ENCODE measurements around the gene CNGA1.

- no peak for TF ChIP-seq POLR2AphosphoS5 (IDR thresholded peaks at IDR 0.05)
- no peak for TF ChIP-seq CTCF (IDR thresholded peaks at IDR 0.05 in 8 of 11, conservative IDR thresholded peaks at IDR 0.05 in 3 of 11)
These were observed 11.2 kb upstream of the CNGA1 start for GRCh38 chr4:48027653-48028052.

All from spleen (tissue), 7 donors.